Stimulated activated CD4-positive, alpha-beta T cell treated with anti-CD3 and anti-CD28 coated beads, Interleukin-1b, Interleukin-23, amount 100 ng/mL, for 48 hours (primary cell): Measurements from ENCODE around the gene AUTS2.

Experiments
- DNase-seq: peaks from one replicate; pipeline ENCODE4 v3.0.0-alpha.2; 2020

AUTS2 gene

GRCh38 chr7:69738396-69738951 lies 140.2 kb downstream of the AUTS2 start:
- DNase-seq: no peak

- peak; percentile 57 for DNase-seq
These were observed 140.9 kb downstream of the AUTS2 start for GRCh38 chr7:69739190-69739589.

- no peak for DNase-seq
These were observed 141.7 kb downstream of the AUTS2 start for GRCh38 chr7:69739931-69740431.

GRCh38 chr7:69742237-69742636 lies 144.0 kb downstream of the AUTS2 start:
- DNase-seq: no peak

- DNase-seq: no peak
These were observed 145.2 kb downstream of the AUTS2 start for GRCh38 chr7:69743436-69743835.

DNA sequence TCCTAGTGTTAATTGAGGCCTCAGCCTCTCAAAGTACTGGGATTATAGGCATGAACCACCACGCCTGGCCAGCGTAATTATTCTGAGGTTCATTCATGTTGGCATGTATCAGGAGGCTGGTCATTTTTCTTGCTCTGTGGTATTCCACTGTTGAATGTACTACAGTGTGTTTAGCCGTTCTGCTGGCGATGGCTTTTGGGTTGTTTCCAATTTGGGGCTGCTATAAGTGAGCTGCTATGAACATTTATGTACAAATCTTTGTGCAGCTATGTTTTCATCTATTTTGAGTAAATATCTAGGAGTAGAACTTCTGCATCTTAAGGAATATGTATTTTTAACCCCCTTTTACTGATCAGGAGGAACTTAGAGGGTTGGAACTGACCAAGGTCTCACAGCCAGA lies 145.8 kb downstream of the AUTS2 start:
- no peak for DNase-seq

DNA sequence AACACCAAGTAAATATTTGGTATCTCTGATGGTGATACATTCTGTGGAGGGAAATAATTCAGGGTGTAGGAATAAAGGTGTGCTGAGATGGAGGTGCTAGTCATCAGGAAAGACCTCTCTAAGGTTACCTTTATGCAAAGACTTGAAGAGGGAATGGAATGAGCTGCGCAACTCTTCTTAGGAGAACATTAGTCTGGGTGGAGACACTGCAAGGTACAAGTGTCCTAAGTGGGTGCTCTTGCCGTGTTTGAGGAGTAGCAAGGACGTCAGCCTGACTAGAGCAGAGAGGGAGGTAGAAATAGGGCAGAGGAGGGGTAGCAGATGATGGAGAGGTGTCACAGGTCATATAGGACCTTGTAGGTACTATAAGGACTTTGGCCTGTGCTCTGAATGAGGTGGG lies 148.1 kb downstream of the AUTS2 start:
- no peak for DNase-seq

DNA sequence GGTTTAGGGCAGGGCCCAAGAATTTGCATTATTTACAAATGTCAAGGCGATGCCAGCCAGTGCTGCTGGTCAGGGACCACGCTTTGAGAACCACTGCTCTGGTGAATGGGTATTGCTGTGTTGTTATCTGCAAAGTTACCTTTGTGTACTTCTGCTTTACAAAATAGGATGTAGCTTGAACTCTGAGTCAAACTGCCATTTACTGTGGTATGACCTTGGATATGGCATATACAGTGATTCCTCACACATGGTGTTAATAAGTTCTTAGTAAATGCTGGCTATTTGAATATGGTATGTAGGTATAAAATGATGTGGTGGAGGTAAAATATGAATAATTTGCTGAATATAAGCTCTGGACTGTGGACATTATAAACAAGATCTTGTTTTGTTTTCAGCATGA lies 148.9 kb downstream of the AUTS2 start:
- no peak for DNase-seq

- DNase-seq: no peak
These were observed 150.3 kb downstream of the AUTS2 start for GRCh38 chr7:69748530-69748929.

- DNase-seq: no peak
These were observed 151.2 kb downstream of the AUTS2 start for GRCh38 chr7:69749372-69749979.

DNA sequence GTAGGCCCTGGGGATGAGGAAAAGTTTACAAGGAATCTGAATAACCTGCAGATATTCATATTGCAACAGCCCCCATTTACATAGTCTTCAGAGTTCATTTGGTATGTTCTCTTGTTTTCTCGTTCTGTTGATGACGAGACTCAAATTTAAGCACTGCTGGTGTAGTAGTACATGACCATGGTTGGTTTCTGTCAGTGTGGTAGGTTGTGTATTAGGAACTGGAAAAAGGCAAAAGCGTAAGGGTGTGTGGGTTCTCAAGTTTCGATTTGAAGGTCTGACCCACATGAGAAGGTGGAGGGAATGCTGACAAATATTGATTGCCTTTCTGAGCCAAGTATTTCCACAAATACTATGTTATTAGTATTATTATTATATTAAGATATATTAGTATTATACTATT lies 151.7 kb downstream of the AUTS2 start:
- no peak for DNase-seq

DNA sequence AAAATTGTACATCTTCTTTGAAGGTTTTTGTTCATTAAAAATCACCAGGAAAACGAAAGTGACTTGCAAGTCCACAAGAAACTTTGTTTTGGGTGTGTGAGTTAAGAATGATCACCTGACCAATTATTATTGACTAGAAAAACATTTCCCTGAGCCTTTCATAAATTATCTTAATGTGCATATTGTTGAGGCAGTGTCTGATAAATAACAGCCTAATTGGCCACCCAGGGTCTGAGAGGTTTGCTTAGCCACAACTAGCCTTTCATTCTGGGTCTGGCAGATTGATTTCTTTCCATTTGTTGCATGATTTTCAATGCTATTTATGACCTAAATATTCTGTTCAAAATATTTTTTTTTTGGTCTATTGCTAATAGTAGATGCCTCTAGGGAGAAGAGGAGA lies 152.8 kb downstream of the AUTS2 start:
- DNase-seq: no peak

- no peak for DNase-seq
These were observed 155.7 kb downstream of the AUTS2 start for GRCh38 chr7:69753981-69754380.

GRCh38 chr7:69754476-69754875 lies 156.2 kb downstream of the AUTS2 start:
- DNase-seq: no peak

DNA sequence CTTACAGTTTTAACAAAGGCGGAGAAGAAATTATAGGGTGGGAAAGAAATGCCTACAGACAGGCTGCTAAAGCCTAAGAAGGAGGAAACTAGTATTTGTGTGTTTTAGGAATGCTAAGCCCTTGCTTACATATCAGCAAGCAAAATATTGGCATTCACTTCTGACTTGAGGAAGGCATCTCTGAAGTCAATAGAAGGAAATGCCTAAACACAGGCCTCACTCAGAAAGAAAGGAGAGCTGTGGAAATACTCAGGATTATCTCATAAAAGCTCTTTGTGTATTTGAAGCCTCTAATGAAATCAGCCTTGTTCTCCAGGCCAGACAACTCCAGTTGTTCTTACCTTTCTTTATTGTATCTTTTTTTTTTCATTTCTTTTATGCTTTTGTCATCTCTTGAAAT lies 158.0 kb downstream of the AUTS2 start:
- no peak for DNase-seq

DNA sequence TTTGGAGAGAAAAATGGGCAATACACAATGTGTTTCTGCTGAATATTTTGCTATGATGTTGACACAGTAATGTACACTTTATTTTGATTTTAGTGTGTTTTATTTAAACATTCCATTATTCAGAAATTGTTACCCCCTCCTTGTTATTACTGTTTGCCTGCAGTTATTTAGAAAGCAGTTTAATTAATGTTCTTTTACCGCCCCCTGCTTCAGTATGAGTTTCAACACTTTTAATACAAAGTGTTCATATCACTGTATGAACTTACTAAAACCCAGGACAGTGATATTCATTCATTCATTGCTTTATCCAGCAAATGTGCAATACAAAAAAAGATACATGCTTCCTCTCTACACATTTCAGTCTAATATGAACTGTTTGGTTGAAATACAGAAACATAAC lies 159.3 kb downstream of the AUTS2 start:
- no peak for DNase-seq

- DNase-seq: no peak
These were observed 159.7 kb downstream of the AUTS2 start for GRCh38 chr7:69757981-69758430.

GRCh38 chr7:69759373-69759772 lies 161.1 kb downstream of the AUTS2 start:
- DNase-seq: no peak

GRCh38 chr7:69761290-69761922 lies 163.1 kb downstream of the AUTS2 start:
- DNase-seq: no peak

GRCh38 chr7:69762821-69763352 lies 164.6 kb downstream of the AUTS2 start:
- DNase-seq: no peak

DNA sequence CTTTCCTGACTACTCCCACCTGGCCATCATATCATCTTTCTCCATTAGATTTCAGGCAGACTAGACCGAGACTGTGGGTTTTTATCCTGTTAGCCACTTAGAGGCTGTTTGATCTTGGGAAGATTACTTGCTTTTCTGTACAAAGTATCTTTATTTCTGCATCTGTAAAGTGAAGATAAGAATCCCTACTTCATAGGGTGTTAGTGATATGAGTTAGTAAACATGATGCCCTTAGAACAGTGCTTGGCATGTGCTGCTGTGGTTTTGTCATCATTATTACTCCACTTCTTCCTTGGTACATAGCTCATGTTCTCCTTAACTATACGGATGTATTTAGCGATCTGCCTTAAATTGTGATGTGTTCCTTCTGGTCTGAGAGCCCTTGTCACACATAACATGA lies 165.2 kb downstream of the AUTS2 start:
- no peak for DNase-seq

- no peak for DNase-seq
These were observed 165.9 kb downstream of the AUTS2 start for GRCh38 chr7:69764147-69764546.

DNA sequence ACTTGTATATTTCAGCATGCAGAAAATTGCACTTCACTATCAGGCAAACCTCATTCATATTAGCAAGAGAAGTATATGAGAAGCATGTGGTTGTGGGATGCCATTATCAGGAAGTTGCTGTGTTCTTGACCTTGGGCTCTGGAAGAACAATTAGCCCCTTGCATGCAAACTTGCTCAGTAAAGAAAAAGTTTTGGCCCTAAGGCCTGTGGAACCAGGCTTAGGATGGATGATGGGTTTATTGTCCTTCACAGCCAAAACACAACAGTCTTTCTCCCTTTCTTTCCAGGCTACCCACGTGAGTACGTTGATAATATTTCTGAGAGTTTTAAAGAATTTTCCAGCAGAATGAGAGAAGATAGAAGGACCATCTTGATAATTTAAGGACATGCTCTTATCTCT lies 166.4 kb downstream of the AUTS2 start:
- no peak for DNase-seq

- DNase-seq: no peak
These were observed 167.6 kb downstream of the AUTS2 start for GRCh38 chr7:69765879-69766278.
